ENCODE results near the gene PNMA6F. TPM values are rescaled to one million over a fixed set of nuclear protein-coding genes. Genes with fewer than 3 reads are reported as not detected.
"Not testable (repeated sequence)": the region's sequence is repeated elsewhere in the genome, so short reads cannot be mapped to it uniquely, and the experiment has no call there.

Gene PNMA6F
- total and polyA plus RNA-seq, 2 donors (not counting 1 experiment from before 2014, with no cell fraction given): not detected

- POLR2A ChIA-PET; H3K4me3 ChIP-seq (ENCODE audit: control extremely low read depth in 1 of 5, extremely low read depth in 1 of 5, insufficient read depth in 1 of 5, low read depth in 2 of 5, low read length in 4 of 5); H3K79me2 ChIP-seq (ENCODE audit: control insufficient read depth, insufficient read depth, low read length); DNase-seq; H3K9ac ChIP-seq (ENCODE audit: low read length); H3K4me3 Mint-ChIP-seq; H3K36me3 ChIP-seq (replicated peaks in 1 of 2; ENCODE audit: control extremely low read depth in 1 of 2, control insufficient read depth in 1 of 2, extremely low read depth in 1 of 2, insufficient read depth in 2 of 2, low read length in 1 of 2); intact Hi-C loops (cut with micrococcal nuclease); H4K20me1 ChIP-seq (ENCODE audit: control insufficient read depth, insufficient read depth, low read length, poor library complexity, severe bottlenecking); H3K4me1 ChIP-seq (ENCODE audit: control insufficient read depth in 2 of 2, insufficient read depth in 2 of 2, low read length in 2 of 2); H3K4me1 Mint-ChIP-seq; H3K9me3 Mint-ChIP-seq (ENCODE audit: insufficient read depth); H3K9me3 ChIP-seq (ENCODE audit: control extremely low read depth in 1 of 3, control insufficient read depth in 2 of 3, insufficient read depth in 1 of 3, low read length in 2 of 3); CTCF ChIA-PET; H3K27ac Mint-ChIP-seq; H3K27me3 ChIP-seq (replicated peaks in 1 of 4; ENCODE audit: control extremely low read depth in 1 of 4, control insufficient read depth in 3 of 4, insufficient read depth in 4 of 4, low read length in 3 of 4); H3K27me3 Mint-ChIP-seq; ATAC-seq (ENCODE audit: low read depth); H3K4me2 ChIP-seq (replicated peaks; ENCODE audit: low read depth, low read length, poor library complexity, severe bottlenecking); H3K27ac ChIP-seq (ENCODE audit: low read length in 2 of 2); H2AFZ ChIP-seq (ENCODE audit: insufficient read depth, low read depth, low read length, poor library complexity, severe bottlenecking): not testable (repeated sequence)
- WGBS (ENCODE audit: insufficient coverage): no CpG with 5 or more reads among the region's 14 CpGs
Observed at GRCh38 chrX:153276049-153276448, 45.5 kb downstream of the PNMA6F start.

DNA sequence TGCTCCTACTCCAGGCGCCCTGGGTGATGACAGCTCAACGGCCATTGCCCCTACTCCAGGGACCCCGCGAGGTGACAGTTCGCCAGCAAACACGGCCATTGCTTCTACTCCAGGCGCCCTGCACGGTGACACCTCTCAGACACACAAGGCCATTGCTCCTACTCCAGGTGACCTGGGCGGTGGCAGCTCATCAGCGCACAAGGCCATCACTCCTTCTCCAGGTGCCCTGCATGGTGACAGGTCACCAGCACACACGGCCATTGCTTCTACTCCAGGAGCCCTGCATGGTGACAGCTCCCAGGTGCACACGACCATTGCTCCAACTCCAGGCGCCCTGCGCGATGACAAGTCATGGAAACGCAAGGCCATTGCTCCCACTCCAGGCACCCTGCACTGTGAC is 46.1 kb downstream of the PNMA6F start:
- H3K4me1 ChIP-seq (ENCODE audit: control insufficient read depth in 2 of 2, insufficient read depth in 2 of 2, low read length in 2 of 2); H4K20me1 ChIP-seq (ENCODE audit: control insufficient read depth, insufficient read depth, low read length, poor library complexity, severe bottlenecking); H3K9me3 Mint-ChIP-seq (ENCODE audit: insufficient read depth); H3K9me3 ChIP-seq (ENCODE audit: control extremely low read depth in 1 of 3, control insufficient read depth in 2 of 3, insufficient read depth in 1 of 3, low read length in 2 of 3); H3K79me2 ChIP-seq (ENCODE audit: control insufficient read depth, insufficient read depth, low read length); CTCF ChIA-PET; intact Hi-C loops (cut with micrococcal nuclease); H3K27me3 Mint-ChIP-seq; H3K4me2 ChIP-seq (replicated peaks; ENCODE audit: low read depth, low read length, poor library complexity, severe bottlenecking); H3K4me3 ChIP-seq (ENCODE audit: control extremely low read depth in 1 of 5, extremely low read depth in 1 of 5, insufficient read depth in 1 of 5, low read depth in 2 of 5, low read length in 4 of 5); H3K27me3 ChIP-seq (replicated peaks in 1 of 4; ENCODE audit: control extremely low read depth in 1 of 4, control insufficient read depth in 3 of 4, insufficient read depth in 4 of 4, low read length in 3 of 4); DNase-seq; POLR2A ChIA-PET; H3K27ac Mint-ChIP-seq; H3K4me3 Mint-ChIP-seq; H3K36me3 ChIP-seq (replicated peaks in 1 of 2; ENCODE audit: control extremely low read depth in 1 of 2, control insufficient read depth in 1 of 2, extremely low read depth in 1 of 2, insufficient read depth in 2 of 2, low read length in 1 of 2); H2AFZ ChIP-seq (ENCODE audit: insufficient read depth, low read depth, low read length, poor library complexity, severe bottlenecking); H3K27ac ChIP-seq (ENCODE audit: low read length in 2 of 2); H3K4me1 Mint-ChIP-seq; ATAC-seq (ENCODE audit: low read depth); H3K9ac ChIP-seq (ENCODE audit: low read length): not testable (repeated sequence)
- WGBS (ENCODE audit: insufficient coverage): no CpG with 5 or more reads among the region's 16 CpGs

- ATAC-seq (ENCODE audit: low read depth); H3K9me3 Mint-ChIP-seq (ENCODE audit: insufficient read depth); H3K36me3 ChIP-seq (replicated peaks in 1 of 2; ENCODE audit: control extremely low read depth in 1 of 2, control insufficient read depth in 1 of 2, extremely low read depth in 1 of 2, insufficient read depth in 2 of 2, low read length in 1 of 2); H3K4me2 ChIP-seq (replicated peaks; ENCODE audit: low read depth, low read length, poor library complexity, severe bottlenecking); H3K27ac ChIP-seq (ENCODE audit: low read length in 2 of 2); H3K27me3 ChIP-seq (replicated peaks in 1 of 4; ENCODE audit: control extremely low read depth in 1 of 4, control insufficient read depth in 3 of 4, insufficient read depth in 4 of 4, low read length in 3 of 4); CTCF ChIA-PET; H3K27ac Mint-ChIP-seq; H3K79me2 ChIP-seq (ENCODE audit: control insufficient read depth, insufficient read depth, low read length); H3K4me3 ChIP-seq (ENCODE audit: control extremely low read depth in 1 of 5, extremely low read depth in 1 of 5, insufficient read depth in 1 of 5, low read depth in 2 of 5, low read length in 4 of 5); H3K9me3 ChIP-seq (ENCODE audit: control extremely low read depth in 1 of 3, control insufficient read depth in 2 of 3, insufficient read depth in 1 of 3, low read length in 2 of 3); DNase-seq; H3K4me1 Mint-ChIP-seq; H3K4me3 Mint-ChIP-seq; POLR2A ChIA-PET; H2AFZ ChIP-seq (ENCODE audit: insufficient read depth, low read depth, low read length, poor library complexity, severe bottlenecking); intact Hi-C loops (cut with micrococcal nuclease); H3K4me1 ChIP-seq (ENCODE audit: control insufficient read depth in 2 of 2, insufficient read depth in 2 of 2, low read length in 2 of 2); H4K20me1 ChIP-seq (ENCODE audit: control insufficient read depth, insufficient read depth, low read length, poor library complexity, severe bottlenecking); H3K27me3 Mint-ChIP-seq; H3K9ac ChIP-seq (ENCODE audit: low read length): not testable (repeated sequence)
- WGBS (ENCODE audit: insufficient coverage): 97% methylated on average over 6 of the region's 21 CpGs
Observed at GRCh38 chrX:153272584-153272983, 49.0 kb downstream of the PNMA6F start.

- H3K4me3 ChIP-seq (ENCODE audit: control extremely low read depth in 1 of 5, extremely low read depth in 1 of 5, insufficient read depth in 1 of 5, low read depth in 2 of 5, low read length in 4 of 5); H3K4me3 Mint-ChIP-seq; H3K27ac ChIP-seq (ENCODE audit: low read length in 2 of 2); H3K9me3 Mint-ChIP-seq (ENCODE audit: insufficient read depth); H3K27me3 ChIP-seq (replicated peaks in 1 of 4; ENCODE audit: control extremely low read depth in 1 of 4, control insufficient read depth in 3 of 4, insufficient read depth in 4 of 4, low read length in 3 of 4); H3K4me2 ChIP-seq (replicated peaks; ENCODE audit: low read depth, low read length, poor library complexity, severe bottlenecking); H3K4me1 Mint-ChIP-seq; H3K9me3 ChIP-seq (ENCODE audit: control extremely low read depth in 1 of 3, control insufficient read depth in 2 of 3, insufficient read depth in 1 of 3, low read length in 2 of 3); H2AFZ ChIP-seq (ENCODE audit: insufficient read depth, low read depth, low read length, poor library complexity, severe bottlenecking); H3K27me3 Mint-ChIP-seq; H3K4me1 ChIP-seq (ENCODE audit: control insufficient read depth in 2 of 2, insufficient read depth in 2 of 2, low read length in 2 of 2); intact Hi-C loops (cut with micrococcal nuclease); H3K36me3 ChIP-seq (replicated peaks in 1 of 2; ENCODE audit: control extremely low read depth in 1 of 2, control insufficient read depth in 1 of 2, extremely low read depth in 1 of 2, insufficient read depth in 2 of 2, low read length in 1 of 2); H4K20me1 ChIP-seq (ENCODE audit: control insufficient read depth, insufficient read depth, low read length, poor library complexity, severe bottlenecking); H3K27ac Mint-ChIP-seq; H3K9ac ChIP-seq (ENCODE audit: low read length); DNase-seq; POLR2A ChIA-PET; ATAC-seq (ENCODE audit: low read depth); CTCF ChIA-PET; H3K79me2 ChIP-seq (ENCODE audit: control insufficient read depth, insufficient read depth, low read length): not testable (repeated sequence)
- whole genome bisulfite sequencing (ENCODE audit: insufficient coverage): no CpG with 5 or more reads among the region's 19 CpGs
Observed at GRCh38 chrX:153272070-153272469, 49.5 kb downstream of the PNMA6F start.
